B cell (primary cell): ENCODE results near the gene SERF1B. TPM values are rescaled to one million over a fixed set of nuclear protein-coding genes. Genes with fewer than 3 reads are reported as not detected.
"Not testable (repeated sequence)": the region's sequence is repeated elsewhere in the genome, so short reads cannot be mapped to it uniquely, and the experiment has no call there.

Experiments
- ATAC-seq: fragments of 200-7000 bp; cut with Tn5 transposase; one replicate; pipeline ENCODE4 v1.10.0; 2021; ENCODE audit warnings: low read depth, mild to moderate bottlenecking, moderate number of reproducible peaks, moderate library complexity
- CTCF ChIA-PET: fragments of 350-600 bp; sonication (Branson Sonifier 250); formaldehyde crosslinking; loops from one replicate; lab custom pipeline; 2021; ENCODE audit warnings: antibody characterized with exemption, inconsistent platforms; lab: Charles Lee
- POLR2A ChIA-PET: fragments of 350-600 bp; sonication (Branson Sonifier 250); formaldehyde crosslinking; loops from one replicate; lab custom pipeline; 2021; ENCODE audit warnings: antibody characterized with exemption; lab: Charles Lee
- DNase-seq: peaks from one replicate; pipeline ENCODE4 v3.0.0; 2013
- H2AFZ ChIP-seq: 2 replicates; pipeline ENCODE4 v1.6.1; 2012; ENCODE audit warnings: mild to moderate bottlenecking, low read depth, low read length; ENCODE audit not compliant: insufficient read depth, poor library complexity, severe bottlenecking
- H3K27ac ChIP-seq, 2 donors: 1 replicate in 1 of 2; 2 replicates in 1 of 2; pipeline ENCODE4 v1.5.1; 2012 to 2013; ENCODE audit warnings: low read length in 2 of 2, mild to moderate bottlenecking in 2 of 2, moderate library complexity in 1 of 2
- H3K27me3 ChIP-seq, 4 experiments: fragments of 200-600 bp in 1 of 4; sonication (generic) in 1 of 4; replicated peaks in 1 of 4; 1 replicate in 2 of 4; 2 replicates in 2 of 4; pipeline versions ENCODE4 v1.6.1 to v1.7.0; 2013 to 2016; ENCODE audit warnings: low read length in 3 of 4, mild to moderate bottlenecking in 2 of 4, mixed read lengths in 1 of 4, moderate library complexity in 1 of 4; ENCODE audit not compliant: insufficient read depth in 4 of 4, control insufficient read depth in 3 of 4; ENCODE audit errors: control extremely low read depth in 1 of 4
- H3K36me3 ChIP-seq, 2 experiments: replicated peaks in 1 of 2; 1 replicate in 1 of 2; 2 replicates in 1 of 2; pipeline versions ENCODE4 v1.6.1 to v1.7.1; 2013; ENCODE audit warnings: low read length in 1 of 2; ENCODE audit not compliant: insufficient read depth in 2 of 2, control insufficient read depth in 1 of 2; ENCODE audit errors: control extremely low read depth in 1 of 2, extremely low read depth in 1 of 2
- H3K4me1 ChIP-seq, 2 donors: fragments of 200-600 bp in 1 of 2; sonication (generic) in 1 of 2; 1 replicate in 1 of 2; 2 replicates in 1 of 2; pipeline versions ENCODE4 v1.5.1 to v1.6.1; 2013 to 2017; ENCODE audit warnings: low read length in 2 of 2; ENCODE audit not compliant: control insufficient read depth in 2 of 2, insufficient read depth in 2 of 2
- H3K4me2 ChIP-seq: replicated peaks from 2 replicates; pipeline ENCODE3; 2012; ENCODE audit warnings: mild to moderate bottlenecking, low read depth, low read length; ENCODE audit not compliant: poor library complexity, severe bottlenecking
- H3K4me3 ChIP-seq, 5 experiments: fragments of 200-600 bp in 1 of 5; sonication (generic) in 1 of 5; 1 replicate in 3 of 5; 2 replicates in 2 of 5; pipeline versions ENCODE4 v1.5.1 to v1.7.0; 2011 to 2016; ENCODE audit warnings: low read length in 4 of 5, mild to moderate bottlenecking in 4 of 5, low read depth in 2 of 5, control low read depth in 1 of 5, moderate library complexity in 1 of 5; ENCODE audit not compliant: insufficient read depth in 1 of 5; ENCODE audit errors: control extremely low read depth in 1 of 5, extremely low read depth in 1 of 5
- H3K79me2 ChIP-seq: fragments of 200-600 bp; sonication (generic); one replicate; pipeline ENCODE4 v1.6.0; 2016; ENCODE audit warnings: low read length; ENCODE audit not compliant: control insufficient read depth, insufficient read depth
- H3K9ac ChIP-seq: fragments of 200-600 bp; sonication (generic); 2 replicates; pipeline ENCODE4 v1.6.1; 2017; ENCODE audit warnings: mild to moderate bottlenecking, low read length, moderate library complexity
- H3K9me3 ChIP-seq, 3 donors: one replicate each; pipeline versions ENCODE4 v1.6.1 to v1.7.1; 2013; ENCODE audit warnings: low read length in 2 of 3; ENCODE audit not compliant: control insufficient read depth in 2 of 3, insufficient read depth in 1 of 3; ENCODE audit errors: control extremely low read depth in 1 of 3
- H4K20me1 ChIP-seq: 2 replicates; pipeline ENCODE4 v1.6.0; 2012; ENCODE audit warnings: mild to moderate bottlenecking, low read length; ENCODE audit not compliant: insufficient read depth, control insufficient read depth, poor library complexity, severe bottlenecking
- H3K27ac Mint-ChIP-seq: one replicate; pipeline ENCODE4 v1.8.0; 2021; ENCODE audit warnings: mixed read lengths
- H3K27me3 Mint-ChIP-seq: one replicate; pipeline ENCODE4 v1.8.0; 2021; ENCODE audit warnings: mixed read lengths
- H3K4me1 Mint-ChIP-seq: one replicate; pipeline ENCODE4 v1.8.0; 2021; ENCODE audit warnings: mixed read lengths
- H3K4me3 Mint-ChIP-seq: one replicate; pipeline ENCODE4 v1.8.0; 2021; ENCODE audit warnings: mixed read lengths
- H3K9me3 Mint-ChIP-seq: one replicate; pipeline ENCODE4 v1.8.0; 2022; ENCODE audit warnings: mixed read lengths; ENCODE audit not compliant: insufficient read depth
- WGBS: methylation state at CpG from one replicate; pipeline ENCODE4 v1.1.5; 2013; ENCODE audit warnings: missing lambda C conversion rate; ENCODE audit not compliant: insufficient coverage; 5-methylcytosine and 5-hydroxymethylcytosine counted together
- intact Hi-C: fragments of 100-400 bp; cut with micrococcal nuclease; formaldehyde crosslinking; loops from one replicate; pipeline ENCODE4 v1.10.0; 2022
- polyA plus RNA-seq: library from polyadenylated mRNA; depleted of rRNA; stranded (reverse); fragments of >200 nt; gene quantifications from 2 replicates; pipeline ENCODE4 v1.2.3, GENCODE V29; 2012
- total RNA-seq, 2 donors: library from RNA; stranded (reverse); fragments of 120-200 nt in 1 of 2; gene quantifications; 1 replicate in 1 of 2; 2 replicates in 1 of 2; pipeline versions ENCODE4 v1.2.3 to v1.2.4, GENCODE V29; 2013 to 2022

The SERF1B gene
- total and polyA plus RNA-seq, 2 donors (not counting 1 experiment from before 2014, with no cell fraction given) = 13.3 to 27.2 TPM

GRCh38 chr5:70025845-70026145, 744 bp downstream of the SERF1B start:
- H3K4me2 ChIP-seq, intact Hi-C loops, H3K9me3 ChIP-seq, CTCF ChIA-PET, H3K27me3 Mint-ChIP-seq, DNase-seq, H3K27ac ChIP-seq, H3K9ac ChIP-seq, H3K27me3 ChIP-seq, H3K27ac Mint-ChIP-seq, H3K36me3 ChIP-seq, H3K4me3 Mint-ChIP-seq, H4K20me1 ChIP-seq, H3K4me3 ChIP-seq, H3K9me3 Mint-ChIP-seq, H2AFZ ChIP-seq, POLR2A ChIA-PET, H3K4me1 ChIP-seq, H3K79me2 ChIP-seq, H3K4me1 Mint-ChIP-seq: not testable (repeated sequence)
- WGBS = no CpG with 5 or more reads among the region's 4 CpGs
- ATAC-seq = peak; percentile 6

GRCh38 chr5:70031204-70031603, 6.2 kb downstream of the SERF1B start:
- H3K27ac Mint-ChIP-seq, H3K4me3 ChIP-seq, H3K27me3 Mint-ChIP-seq, H3K4me1 Mint-ChIP-seq, H3K9ac ChIP-seq, H3K9me3 Mint-ChIP-seq, CTCF ChIA-PET, H3K4me2 ChIP-seq, ATAC-seq, H3K4me1 ChIP-seq, intact Hi-C loops, H2AFZ ChIP-seq, H3K4me3 Mint-ChIP-seq, H3K9me3 ChIP-seq, POLR2A ChIA-PET, H4K20me1 ChIP-seq, H3K27me3 ChIP-seq, H3K27ac ChIP-seq, H3K36me3 ChIP-seq, H3K79me2 ChIP-seq, DNase-seq: not testable (repeated sequence)
- no CpG with 5 or more reads among the region's 5 CpGs for WGBS

- H3K27me3 ChIP-seq, POLR2A ChIA-PET, H3K4me2 ChIP-seq, H3K27ac Mint-ChIP-seq, H3K9ac ChIP-seq, H3K27ac ChIP-seq, H3K79me2 ChIP-seq, intact Hi-C loops, DNase-seq, CTCF ChIA-PET, H3K4me3 Mint-ChIP-seq, H3K27me3 Mint-ChIP-seq, H3K9me3 Mint-ChIP-seq, H3K4me1 Mint-ChIP-seq, ATAC-seq, H2AFZ ChIP-seq, H3K36me3 ChIP-seq, H3K4me1 ChIP-seq, H3K4me3 ChIP-seq, H4K20me1 ChIP-seq, H3K9me3 ChIP-seq: not testable (repeated sequence)
Measured at GRCh38 chr5:70041411-70041810, 16.4 kb downstream of the SERF1B start.

DNA sequence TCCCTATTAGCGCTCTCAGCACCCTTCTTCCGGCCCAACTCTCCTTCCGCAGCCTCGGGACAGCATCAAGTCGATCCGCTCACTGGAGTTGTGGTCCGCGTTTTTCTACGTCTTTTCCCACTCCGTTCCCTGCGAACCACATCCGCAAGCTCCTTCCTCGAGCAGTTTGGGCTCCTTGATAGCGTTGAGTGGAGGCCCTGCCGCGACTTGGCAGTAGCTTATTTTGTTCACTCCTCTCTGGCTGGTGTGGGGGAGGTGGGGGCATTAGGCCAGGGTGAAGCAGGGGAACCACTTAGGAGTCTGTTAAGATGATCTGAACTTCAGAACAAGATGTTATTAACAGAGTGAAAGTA, 24.7 kb downstream of the SERF1B start:
- H3K4me2 ChIP-seq, intact Hi-C loops, H3K9me3 ChIP-seq, H3K9me3 Mint-ChIP-seq, H3K27me3 Mint-ChIP-seq, H4K20me1 ChIP-seq, H3K4me3 ChIP-seq, H3K36me3 ChIP-seq, H3K4me1 Mint-ChIP-seq, DNase-seq, H3K4me1 ChIP-seq, H2AFZ ChIP-seq, H3K9ac ChIP-seq, H3K27ac ChIP-seq, H3K27ac Mint-ChIP-seq, H3K27me3 ChIP-seq, CTCF ChIA-PET, POLR2A ChIA-PET, H3K4me3 Mint-ChIP-seq, H3K79me2 ChIP-seq: not testable (repeated sequence)
- peak; percentile 26 for ATAC-seq
- WGBS = no CpG with 5 or more reads among the region's 16 CpGs
